GM21717 (cell line): ENCODE measurements around the gene RIPK4.
"Not testable (repeated sequence)": the region's sequence is repeated elsewhere in the genome, so short reads cannot be mapped to it uniquely, and the experiment has no call there.

Source experiments
- ATAC-seq: cut with Tn5 transposase; IDR thresholded peaks from one replicate; pipeline ENCODE4 v1.9.1; 2021; ENCODE audit warnings: mild to moderate bottlenecking, moderate library complexity; ENCODE audit not compliant: unreplicated experiment

RIPK4 gene

DNA sequence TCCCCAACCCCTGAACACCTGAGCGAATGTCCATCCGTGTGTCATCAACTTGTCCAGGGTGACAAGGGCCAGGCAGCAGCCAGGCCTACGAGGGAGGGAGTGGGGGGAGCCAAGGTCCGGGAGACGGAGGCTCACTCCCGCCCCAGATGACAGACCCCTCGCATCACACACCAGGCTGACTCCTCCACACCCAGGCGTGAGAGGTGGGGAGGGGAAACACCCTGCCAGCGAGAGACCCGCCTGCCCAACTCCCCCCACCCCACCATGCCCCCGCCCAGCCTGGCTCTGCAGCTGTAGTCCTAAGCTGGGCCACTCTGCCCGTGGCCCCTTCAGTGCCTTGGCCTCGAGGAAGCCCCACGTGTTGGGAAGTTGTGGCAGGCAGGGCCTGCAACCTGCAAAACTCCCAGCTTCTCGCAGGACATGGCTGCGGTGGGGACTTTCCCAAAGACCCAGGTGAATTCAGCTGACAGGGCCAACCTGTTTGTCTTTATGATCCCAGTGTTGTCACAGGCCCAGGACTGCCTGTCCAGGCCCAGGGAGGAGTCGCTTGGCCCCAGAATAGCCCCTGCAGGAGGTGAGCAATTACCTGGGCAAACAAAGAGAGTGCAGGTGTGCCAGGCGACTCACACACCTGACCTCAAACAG is 62.9 kb downstream of the RIPK4 start:
- ATAC-seq, result no peak

DNA sequence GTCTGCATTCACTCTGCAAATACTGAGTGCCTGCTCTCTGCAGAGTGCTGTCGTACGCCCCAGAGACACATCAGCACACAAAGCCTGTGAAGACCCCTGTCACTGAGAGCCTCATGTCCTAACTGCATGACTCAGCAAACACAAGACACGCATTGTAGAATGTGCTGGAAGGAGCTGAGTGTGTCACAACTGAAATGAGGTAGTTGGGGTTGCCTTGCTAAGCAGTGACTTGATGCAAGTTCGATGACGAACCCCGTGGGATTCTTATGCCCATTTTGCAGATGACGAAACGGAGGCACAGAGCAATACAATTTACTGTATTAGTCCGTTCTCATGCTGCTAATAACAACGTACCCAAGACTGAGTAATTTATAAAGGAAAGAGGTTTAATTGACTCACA is 65.1 kb downstream of the RIPK4 start:
- no peak for ATAC-seq

DNA sequence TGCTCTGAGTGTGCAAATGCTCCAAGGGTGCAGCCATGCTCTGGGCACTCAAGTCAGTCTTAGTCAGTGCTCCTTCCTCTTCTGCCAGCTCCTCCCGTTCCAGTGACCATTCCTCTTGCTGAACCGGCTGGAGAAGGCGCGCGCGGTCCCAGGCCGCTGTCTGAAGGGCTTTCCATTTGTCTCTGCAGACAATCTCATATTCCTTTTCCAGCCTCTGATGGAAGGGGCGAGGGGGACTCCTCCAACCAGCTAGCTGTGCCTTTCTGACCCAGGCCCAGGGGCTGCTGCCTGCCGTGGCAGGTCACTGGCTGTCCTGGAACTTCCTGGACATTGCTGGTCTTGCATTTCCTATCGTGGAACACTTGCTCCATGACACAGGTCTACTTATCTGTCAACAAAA is 67.5 kb downstream of the RIPK4 start:
- no peak for ATAC-seq

DNA sequence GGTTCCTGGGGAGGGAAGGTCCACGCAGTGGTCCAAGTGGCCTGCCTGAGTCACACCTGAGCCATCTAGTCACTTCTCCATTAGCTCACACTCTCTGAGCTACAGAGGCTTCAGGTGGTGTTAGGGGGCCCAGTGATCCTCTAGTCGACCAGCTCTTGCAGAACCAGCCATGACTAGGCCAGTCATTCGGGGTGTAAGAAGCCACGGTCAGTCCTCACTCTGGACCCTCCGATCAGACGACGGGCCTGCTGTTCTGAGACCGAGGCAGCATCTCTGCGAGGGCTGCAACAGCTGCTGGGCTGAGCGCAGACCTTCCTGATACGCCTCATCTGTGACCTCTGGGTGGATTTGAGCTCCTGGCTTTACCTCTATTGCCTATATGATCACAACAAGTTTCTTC is 68.8 kb downstream of the RIPK4 start:
- ATAC-seq, result no peak

DNA sequence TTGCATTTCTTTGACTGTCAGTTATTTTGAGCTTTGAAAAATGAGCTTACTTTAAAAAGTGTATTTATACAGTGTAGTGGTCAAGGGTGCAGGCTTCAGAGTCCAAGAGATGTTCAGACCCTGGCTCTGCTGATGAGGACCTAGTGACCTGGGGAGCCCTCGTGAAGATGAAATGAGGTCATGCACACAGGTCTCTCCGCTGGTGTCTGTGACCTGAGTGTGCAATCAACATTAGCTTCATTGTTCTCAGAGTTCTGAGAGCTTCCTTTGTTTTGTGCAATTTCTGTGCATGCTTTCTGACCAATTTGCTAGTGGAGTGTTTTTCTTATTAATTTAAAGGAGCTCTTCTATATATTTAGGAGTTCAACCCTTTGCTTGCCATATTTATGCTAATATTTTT is 71.3 kb downstream of the RIPK4 start:
- no peak for ATAC-seq

DNA sequence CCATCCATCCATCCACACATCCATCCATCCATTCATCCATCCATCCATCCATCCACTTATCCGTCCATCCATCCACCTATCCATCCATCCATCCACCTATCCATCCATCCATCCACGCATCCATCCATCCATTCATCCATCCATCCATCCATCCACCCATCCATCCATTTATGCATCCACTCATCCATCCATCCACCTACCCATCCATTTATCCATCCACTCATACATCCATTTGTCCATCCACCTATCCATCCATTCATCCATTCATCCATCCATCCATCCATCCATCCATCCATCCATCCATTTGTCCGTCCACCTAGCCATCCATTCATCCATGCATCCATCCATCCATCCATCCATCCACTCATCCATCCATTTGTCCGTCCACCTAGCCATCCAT is 72.8 kb downstream of the RIPK4 start:
- not testable (repeated sequence) for ATAC-seq

DNA sequence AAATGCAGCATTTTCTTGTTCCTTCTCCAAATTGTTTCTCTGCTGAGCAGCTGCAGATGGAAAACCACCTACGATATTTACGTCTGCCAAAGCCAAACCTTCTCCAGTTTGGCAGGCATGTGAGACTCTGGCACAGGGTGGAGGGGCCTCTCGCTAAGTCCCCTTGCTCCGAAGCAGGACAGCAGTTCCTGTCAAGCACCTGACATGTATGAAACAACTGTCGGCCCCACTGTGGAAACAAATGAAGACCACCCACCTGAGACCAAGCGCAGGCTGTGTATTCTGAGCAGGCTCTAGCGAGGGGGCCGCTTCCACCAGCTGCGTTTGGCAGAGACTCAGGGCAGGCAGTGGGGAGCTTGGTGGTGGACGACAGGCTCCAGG is 74.7 kb downstream of the RIPK4 start:
- no peak for ATAC-seq

DNA sequence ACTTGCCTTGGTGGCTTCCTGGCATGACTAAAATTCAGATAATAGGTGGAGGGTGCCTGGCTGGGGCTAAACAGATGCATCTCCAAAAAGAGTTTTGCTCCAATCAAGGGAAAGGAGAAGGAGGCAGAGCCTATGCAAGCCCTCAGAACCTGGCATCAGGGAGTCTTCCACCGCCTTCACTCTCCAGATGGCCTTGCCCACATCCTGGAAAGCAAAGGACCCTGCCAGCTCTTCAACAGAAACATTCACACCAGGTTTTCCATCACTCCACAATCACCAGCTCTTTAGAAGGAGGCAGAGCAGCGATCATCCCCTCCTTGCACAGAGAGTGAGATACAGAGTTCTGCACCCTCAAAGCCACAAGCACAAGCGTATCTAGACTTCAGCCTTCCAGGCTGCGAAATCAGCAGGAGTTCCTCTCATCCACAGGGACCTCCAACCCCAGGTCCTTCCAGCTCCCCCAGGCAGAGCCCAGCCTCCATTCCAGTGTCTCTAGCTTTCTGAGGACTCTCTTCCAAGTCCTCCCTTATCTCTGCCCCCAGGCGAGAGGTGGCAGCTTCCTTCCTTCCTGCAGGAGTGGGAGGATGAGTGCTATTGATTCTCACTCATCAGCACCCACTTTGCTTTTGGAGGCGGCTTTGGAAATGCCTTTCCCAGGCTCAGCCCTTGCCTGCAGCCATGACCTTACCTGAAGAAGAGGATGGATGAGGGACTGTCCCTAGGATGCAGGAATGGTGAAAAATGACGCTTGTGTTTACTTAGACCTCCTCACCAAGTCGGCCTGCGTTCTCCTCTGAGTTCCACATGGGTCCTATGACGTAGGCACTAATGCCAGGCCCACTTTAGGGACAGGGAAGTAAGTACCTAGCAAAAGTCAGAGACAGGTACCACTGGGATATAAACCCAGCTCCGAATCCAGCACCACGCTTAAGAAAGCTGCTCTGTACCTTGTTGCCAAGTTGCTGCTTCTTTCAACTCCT is 75.4 kb downstream of the RIPK4 start:
- no peak for ATAC-seq
